GM10266 (cell line): ENCODE data around the gene ZNF222.

Experiments
- DNase-seq: peaks from one replicate; pipeline ENCODE4 v3.0.0; 2012; ENCODE audit errors: extremely low spot score
- CTCF ChIP-seq: IDR thresholded peaks from 2 replicates; pipeline ENCODE4 v1.5.1; 2012; ENCODE audit warnings: mild to moderate bottlenecking, low read depth; ENCODE audit not compliant: control insufficient read depth, insufficient read depth; ENCODE audit errors: missing control alignments

Gene ZNF222

GRCh38 chr19:44051650-44052402, 26.6 kb downstream of the ZNF222 start, which contains the start of gene ZNF223:
TSS of gene ZNF223 (plus strand) at chr19:44052036. CDS start at chr19:44055177, 3,141 bp downstream.
- no peak for TF ChIP-seq CTCF
- peak; percentile 64 for DNase-seq

DNA sequence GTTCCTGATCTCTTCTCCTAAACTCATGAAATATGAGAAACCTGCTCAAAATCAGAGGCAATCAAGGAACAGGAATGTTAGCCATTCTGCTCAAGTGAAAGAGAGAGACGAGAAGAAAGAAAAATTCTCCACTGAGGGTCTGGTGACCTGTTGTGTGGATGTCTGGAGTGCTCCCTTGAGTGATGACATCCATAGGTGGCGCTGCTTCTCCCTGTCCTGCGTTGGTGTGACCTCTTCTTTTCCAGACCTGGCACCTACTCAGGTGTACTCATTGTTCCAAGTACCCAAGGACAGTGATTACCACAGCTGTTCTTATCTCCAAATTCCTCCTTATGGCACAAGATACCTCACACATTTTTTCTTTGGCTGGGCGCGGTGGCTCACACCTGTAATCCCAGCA, 30.7 kb downstream of the ZNF222 start:
- no peak for DNase-seq

GRCh38 chr19:44059229-44059628, 34.0 kb downstream of the ZNF222 start:
- no peak for DNase-seq
- TF ChIP-seq CTCF: no peak

More for the DNA sequence above, 30.7 kb downstream of the ZNF222 start:
- no peak for TF ChIP-seq CTCF

DNA sequence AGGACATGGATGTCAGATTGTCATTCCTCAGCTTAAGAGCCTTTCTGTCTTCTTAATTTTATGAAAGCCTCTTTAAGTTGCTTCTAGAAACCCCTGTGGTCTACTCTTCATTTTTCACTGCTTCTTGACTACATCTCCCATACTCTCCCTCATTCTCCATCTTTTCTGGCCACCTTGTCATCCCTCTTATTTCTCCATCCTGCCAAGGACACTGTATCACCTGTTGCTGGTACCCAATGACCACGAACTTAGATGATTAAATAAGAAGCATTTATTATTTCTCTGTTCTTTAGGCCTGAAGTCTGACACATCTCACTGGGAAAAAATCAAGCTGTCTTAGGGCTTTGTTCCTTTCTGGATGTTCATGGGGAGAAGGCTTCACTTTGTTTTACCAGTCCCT, 35.9 kb downstream of the ZNF222 start:
- TF ChIP-seq CTCF: no peak
- no peak for DNase-seq

DNA sequence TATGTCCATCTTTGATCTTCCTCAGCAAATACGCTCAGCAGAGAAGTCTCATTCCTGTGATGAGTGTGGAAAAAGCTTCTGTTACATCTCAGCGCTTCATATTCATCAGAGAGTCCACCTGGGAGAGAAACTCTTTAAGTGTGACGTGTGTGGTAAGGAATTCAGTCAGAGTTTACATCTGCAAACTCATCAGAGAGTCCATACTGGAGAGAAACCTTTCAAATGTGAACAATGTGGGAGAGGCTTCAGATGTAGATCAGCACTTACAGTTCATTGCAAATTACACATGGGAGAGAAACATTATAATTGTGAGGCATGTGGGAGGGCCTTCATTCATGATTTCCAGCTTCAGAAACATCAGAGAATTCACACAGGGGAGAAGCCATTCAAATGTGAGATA, 41.1 kb downstream of the ZNF222 start:
- no peak for TF ChIP-seq CTCF
- DNase-seq: no peak

DNA sequence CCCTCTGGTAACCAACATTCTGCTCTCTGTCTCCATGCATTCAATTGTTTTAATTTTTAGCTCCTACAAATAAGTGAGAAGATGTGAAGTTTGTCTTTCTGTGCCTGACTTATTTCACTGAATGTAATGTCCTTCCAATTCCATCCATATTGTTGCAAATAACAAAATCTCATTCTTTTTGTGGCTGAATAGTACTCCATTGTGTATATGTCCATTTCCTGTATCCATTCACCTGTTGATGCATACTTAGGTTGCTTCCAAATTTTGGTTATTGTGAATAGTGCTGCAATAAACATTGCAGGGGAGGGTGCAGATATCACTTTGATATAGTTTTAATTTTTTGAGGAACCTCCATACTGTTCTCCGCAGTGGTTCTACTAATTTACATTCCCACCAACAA, 44.2 kb downstream of the ZNF222 start:
- no peak for TF ChIP-seq CTCF
- no peak for DNase-seq

DNA sequence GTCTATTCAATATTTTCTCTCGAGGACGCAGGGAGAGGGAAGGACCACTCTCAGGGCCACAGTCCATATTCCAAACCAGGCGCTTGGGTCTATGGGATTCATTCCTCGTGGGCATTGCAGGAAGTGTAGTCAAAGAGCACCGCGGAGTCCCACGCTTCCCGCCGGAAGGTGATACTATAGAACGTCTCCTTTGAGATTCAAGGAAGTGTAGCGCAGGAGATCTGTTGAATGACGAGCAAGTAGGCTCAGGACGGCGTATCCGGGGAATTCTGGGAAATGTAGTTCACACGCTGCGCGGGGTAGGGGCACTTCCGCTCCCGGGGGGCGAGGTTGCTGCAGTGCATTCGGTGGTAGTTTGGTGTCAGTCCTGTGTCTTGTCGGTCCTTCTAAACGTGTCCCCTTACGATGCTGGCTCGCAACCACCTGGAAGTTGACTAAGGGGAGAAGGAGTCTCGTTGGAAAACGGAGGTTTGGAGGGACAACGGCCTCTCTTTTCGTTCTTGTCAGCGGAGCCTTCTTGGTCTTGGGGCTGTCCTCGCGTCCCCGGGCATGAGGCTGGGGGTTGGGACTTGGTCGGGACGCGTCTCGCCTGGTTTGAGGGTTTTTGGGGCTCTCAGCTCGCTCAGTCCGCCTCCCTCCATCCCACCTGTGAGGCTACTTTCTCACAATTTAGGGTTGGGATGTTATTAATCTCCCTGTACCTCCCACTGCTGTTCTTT, 46.8 kb downstream of the ZNF222 start, which contains the start of gene ZNF284:
Gene ZNF284, plus strand, starts transcription at position 336 of the 719 bp plus-strand sequence. CDS start 4,231 bp downstream, outside the sequence.
- DNase-seq: peak; percentile 85
- TF ChIP-seq CTCF: no peak
